Measurements from ENCODE around the gene TCEA2. TPM values are rescaled to one million over a fixed set of nuclear protein-coding genes. Genes with fewer than 3 reads are reported as not detected.

The TCEA2 gene
- total RNA-seq, 2 donors from 2014 or later = 20.0 to 21.0 TPM

GRCh38 chr20:64077541-64077875 is 14.5 kb downstream of the TCEA2 start:
- ATAC-seq = no peak
- Mint-ChIP-seq H3K4me3 (peak overlapping the region; percentile 93), H3K27ac (peak overlapping the region; percentile 90), H3K4me1 (peaks cover 32% of the 10 kb centered on the region), H3K27me3 (no peaks in the 10 kb centered on the region), H3K36me3 (ENCODE audit: low read depth) (peaks cover 3% of the 10 kb centered on the region)
- no peak for DNase-seq
- H3K9me3 ChIP-seq (ENCODE audit: control insufficient read depth, low read length, poor library complexity, severe bottlenecking) = no peaks in the 10 kb centered on the region

- Mint-ChIP-seq H3K27me3 (no peaks in the 10 kb centered on the region), H3K4me3 (peak overlapping the region; percentile 93)
Observed at GRCh38 chr20:64077876-64078551, 15.0 kb downstream of the TCEA2 start.

DNA sequence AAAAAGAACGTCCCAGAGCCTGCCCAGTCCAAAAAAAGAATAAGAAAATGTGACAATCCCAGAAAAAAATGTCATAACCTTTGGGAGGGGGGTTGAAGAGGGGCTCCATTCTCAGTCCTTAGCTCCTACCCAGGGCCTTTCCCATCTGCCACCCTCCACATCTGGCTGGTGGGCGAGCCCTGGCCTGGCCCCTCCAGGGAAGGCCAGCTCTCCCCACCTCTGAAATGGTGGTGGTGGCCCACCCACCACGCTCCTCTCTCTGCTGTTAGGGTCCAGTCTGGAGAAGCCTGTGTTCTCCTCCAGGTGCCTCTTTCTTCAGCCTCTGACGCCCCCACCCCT is 15.9 kb downstream of the TCEA2 start:
- Mint-ChIP-seq H3K27me3 (no peaks in the 10 kb centered on the region), H3K4me3 (peak overlapping the region; percentile 93), H3K4me1 (peaks cover 35% of the 10 kb centered on the region), H3K36me3 (ENCODE audit: low read depth) (peaks cover 3% of the 10 kb centered on the region), H3K27ac (peak overlapping the region; percentile 90)
- no peaks in the 10 kb centered on the region for H3K9me3 ChIP-seq (ENCODE audit: control insufficient read depth, low read length, poor library complexity, severe bottlenecking)
- DNase-seq (no peak), ATAC-seq (no peak)

More at GRCh38 chr20:64077876-64078551, 15.0 kb downstream of the TCEA2 start:
- no peaks in the 10 kb centered on the region for H3K9me3 ChIP-seq (ENCODE audit: control insufficient read depth, low read length, poor library complexity, severe bottlenecking)
- peaks cover 3% of the 10 kb centered on the region for H3K36me3 Mint-ChIP-seq (ENCODE audit: low read depth)
- peaks cover 32% of the 10 kb centered on the region for H3K4me1 Mint-ChIP-seq
- ATAC-seq (peak; percentile 52), DNase-seq (peak; percentile 39 to 56 (median 47))
- peak overlapping the region; percentile 90 for H3K27ac Mint-ChIP-seq

- no peaks in the 10 kb centered on the region for H3K27me3 Mint-ChIP-seq
- DNase-seq = peak; percentile 42 to 72 (median 68)
- peak within 1 kb of the TSS; percentile 90 for H3K27ac Mint-ChIP-seq
- peaks cover 38% of the 10 kb centered on the region for H3K4me1 Mint-ChIP-seq
- H3K9me3 ChIP-seq (ENCODE audit: control insufficient read depth, low read length, poor library complexity, severe bottlenecking) = no peaks in the 10 kb centered on the region
- H3K4me3 Mint-ChIP-seq = peak within 1 kb of the TSS; percentile 93
- peak; percentile 38 for ATAC-seq
- H3K36me3 Mint-ChIP-seq (ENCODE audit: low read depth) = peaks cover 3% of the 10 kb centered on the region
Observed at GRCh38 chr20:64079273-64080012, 16.4 kb downstream of the TCEA2 start, which contains the start of gene RGS19. Gene RGS19 (minus strand): TSS chr20:64079518. CDS start chr20:64076886, 2,632 bp downstream.

- peaks cover 40% of the 10 kb centered on the region for H3K4me1 Mint-ChIP-seq
- DNase-seq (peak; percentile 59 to 71 (median 60)), ATAC-seq (peak; percentile 73)
Observed at GRCh38 chr20:64080013-64080812, 17.2 kb downstream of the TCEA2 start, which contains the start of gene OPRL1. Gene OPRL1 (plus strand): TSS chr20:64080082. CDS start chr20:64092721, 12,639 bp downstream.

GRCh38 chr20:64080813-64081623 is 18.0 kb downstream of the TCEA2 start:
- H3K4me3 Mint-ChIP-seq = peak overlapping the region; percentile 83
- peaks cover 36% of the 10 kb centered on the region for H3K4me1 Mint-ChIP-seq
- DNase-seq (no peak), ATAC-seq (no peak)
- H3K36me3 Mint-ChIP-seq (ENCODE audit: low read depth) = no peaks in the 10 kb centered on the region
- no peaks in the 10 kb centered on the region for H3K27me3 Mint-ChIP-seq
- peak overlapping the region; percentile 89 for H3K27ac Mint-ChIP-seq
- H3K9me3 ChIP-seq (ENCODE audit: control insufficient read depth, low read length, poor library complexity, severe bottlenecking) = no peaks in the 10 kb centered on the region

More at GRCh38 chr20:64080013-64080812, 17.2 kb downstream of the TCEA2 start, which contains the start of gene OPRL1:
- H3K27me3 Mint-ChIP-seq = no peaks in the 10 kb centered on the region
- H3K36me3 Mint-ChIP-seq (ENCODE audit: low read depth) = peaks cover 3% of the 10 kb centered on the region
- peak within 1 kb of the TSS; percentile 90 for H3K27ac Mint-ChIP-seq
- H3K9me3 ChIP-seq (ENCODE audit: control insufficient read depth, low read length, poor library complexity, severe bottlenecking) = no peaks in the 10 kb centered on the region
- H3K4me3 Mint-ChIP-seq = peak within 1 kb of the TSS; percentile 93

GRCh38 chr20:64081624-64081964 is 18.6 kb downstream of the TCEA2 start:
- DNase-seq = no peak
- no peak for ATAC-seq
- Mint-ChIP-seq H3K27me3 (no peaks in the 10 kb centered on the region), H3K4me1 (peaks cover 35% of the 10 kb centered on the region), H3K27ac (peak overlapping the region; percentile 89), H3K4me3 (peak overlapping the region; percentile 85), H3K36me3 (ENCODE audit: low read depth) (no peaks in the 10 kb centered on the region)
- no peaks in the 10 kb centered on the region for H3K9me3 ChIP-seq (ENCODE audit: control insufficient read depth, low read length, poor library complexity, severe bottlenecking)

- Mint-ChIP-seq H3K27ac (peak overlapping the region; percentile 89), H3K4me1 (peaks cover 33% of the 10 kb centered on the region), H3K36me3 (ENCODE audit: low read depth) (no peaks in the 10 kb centered on the region), H3K27me3 (no peaks in the 10 kb centered on the region), H3K4me3 (peak overlapping the region; percentile 85)
- ATAC-seq (no peak), DNase-seq (no peak)
- no peaks in the 10 kb centered on the region for H3K9me3 ChIP-seq (ENCODE audit: control insufficient read depth, low read length, poor library complexity, severe bottlenecking)
Observed at GRCh38 chr20:64082126-64082731, 19.2 kb downstream of the TCEA2 start.

GRCh38 chr20:64082820-64083377 is 19.9 kb downstream of the TCEA2 start:
- DNase-seq (no peak), ATAC-seq (no peak)
- Mint-ChIP-seq H3K4me3 (peak overlapping the region; percentile 85), H3K27ac (peak overlapping the region; percentile 89), H3K36me3 (ENCODE audit: low read depth) (no peaks in the 10 kb centered on the region), H3K4me1 (peaks cover 29% of the 10 kb centered on the region), H3K27me3 (no peaks in the 10 kb centered on the region)
- H3K9me3 ChIP-seq (ENCODE audit: control insufficient read depth, low read length, poor library complexity, severe bottlenecking) = no peaks in the 10 kb centered on the region

GRCh38 chr20:64083378-64083803 is 20.4 kb downstream of the TCEA2 start:
- H3K4me3 Mint-ChIP-seq = peak overlapping the region; percentile 85
- peaks cover 2% of the 10 kb centered on the region for H3K36me3 Mint-ChIP-seq (ENCODE audit: low read depth)
- peak; percentile 59 to 66 (median 63) for DNase-seq
- H3K27me3 Mint-ChIP-seq = no peaks in the 10 kb centered on the region
- ATAC-seq = peak; percentile 43
- H3K4me1 Mint-ChIP-seq = peaks cover 27% of the 10 kb centered on the region
- peak overlapping the region; percentile 89 for H3K27ac Mint-ChIP-seq
- no peaks in the 10 kb centered on the region for H3K9me3 ChIP-seq (ENCODE audit: control insufficient read depth, low read length, poor library complexity, severe bottlenecking)

DNA sequence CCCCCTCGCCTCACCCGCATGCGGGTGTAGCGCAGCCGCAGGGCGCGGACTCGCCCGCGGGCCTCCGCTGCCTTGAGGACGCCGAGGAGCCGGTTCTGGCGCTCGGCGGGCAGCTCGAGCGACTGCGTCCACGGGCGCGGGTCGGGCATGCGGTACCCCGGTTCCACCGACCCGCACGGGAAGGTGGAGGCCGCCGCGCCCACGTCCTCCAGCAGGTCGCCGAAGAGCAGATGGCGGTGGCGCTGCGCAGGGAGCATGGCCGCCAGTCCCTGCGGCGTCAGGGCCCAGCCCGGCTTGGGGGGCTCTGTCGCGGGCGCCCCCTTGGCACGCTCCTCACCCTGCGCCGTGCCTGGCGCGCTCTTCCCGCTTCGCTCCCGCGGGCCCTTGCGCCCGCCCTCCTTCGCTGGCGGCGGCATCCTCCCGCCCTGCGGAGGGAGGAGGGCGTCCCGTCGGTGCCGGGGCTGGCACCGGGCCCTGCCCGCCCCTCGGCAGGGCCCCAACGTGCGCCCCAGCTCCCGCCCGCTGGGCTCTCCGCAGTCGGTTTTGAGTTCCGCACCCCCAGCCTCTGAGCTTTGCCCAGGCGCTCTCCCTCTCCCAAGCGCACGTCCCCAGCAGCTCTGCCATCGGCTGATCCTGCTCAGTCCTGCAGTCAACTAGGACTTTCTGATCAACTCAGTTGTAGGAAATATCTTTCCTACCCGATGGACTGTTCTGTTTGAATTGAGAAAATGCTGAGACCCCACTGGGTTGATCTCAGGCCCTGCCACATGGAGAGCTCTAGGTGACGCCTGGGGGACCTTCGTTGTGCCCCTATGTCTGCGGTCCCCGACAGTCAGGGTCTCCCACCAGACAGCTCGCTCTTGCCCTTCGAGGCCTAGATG is 21.0 kb downstream of the TCEA2 start, which contains the start of gene LKAAEAR1:
Gene LKAAEAR1, minus strand, starts transcription at position 595 of the 881 bp plus-strand sequence. Its CDS starts 179 bp downstream, at position 416.
- H3K27me3 Mint-ChIP-seq = no peaks in the 10 kb centered on the region
- peak within 1 kb of the TSS; percentile 92 for H3K4me3 Mint-ChIP-seq
- H3K27ac Mint-ChIP-seq = peak within 1 kb of the TSS; percentile 75
- H3K4me1 Mint-ChIP-seq = peaks cover 25% of the 10 kb centered on the region
- H3K9me3 ChIP-seq (ENCODE audit: control insufficient read depth, low read length, poor library complexity, severe bottlenecking) = no peaks in the 10 kb centered on the region
- ATAC-seq (no peak), DNase-seq (no peak)
- peaks cover 2% of the 10 kb centered on the region for H3K36me3 Mint-ChIP-seq (ENCODE audit: low read depth)

Data from T-helper 17 cell (primary cell).